Panc1 (cell line): ENCODE data around the gene PSMB2.

Experiments
- POLR2AphosphoS5 ChIP-seq: IDR thresholded peaks from 2 replicates; pipeline ENCODE4 v1.6.1; 2012; ENCODE audit warnings: mild to moderate bottlenecking, low read depth, low read length, moderate library complexity
- SIN3A ChIP-seq: IDR thresholded peaks from 2 replicates; pipeline ENCODE4 v1.6.1; 2012; ENCODE audit warnings: low read depth, mild to moderate bottlenecking, low read length, moderate library complexity, borderline replicate concordance; ENCODE audit not compliant: insufficient read depth
- TF ChIP-seq, protein P1 (sequence below): fragments of 450-650 bp; IDR thresholded peaks from 2 replicates; pipeline ENCODE4 v1.5.1; 2017; ENCODE audit warnings: mild to moderate bottlenecking

DNA sequence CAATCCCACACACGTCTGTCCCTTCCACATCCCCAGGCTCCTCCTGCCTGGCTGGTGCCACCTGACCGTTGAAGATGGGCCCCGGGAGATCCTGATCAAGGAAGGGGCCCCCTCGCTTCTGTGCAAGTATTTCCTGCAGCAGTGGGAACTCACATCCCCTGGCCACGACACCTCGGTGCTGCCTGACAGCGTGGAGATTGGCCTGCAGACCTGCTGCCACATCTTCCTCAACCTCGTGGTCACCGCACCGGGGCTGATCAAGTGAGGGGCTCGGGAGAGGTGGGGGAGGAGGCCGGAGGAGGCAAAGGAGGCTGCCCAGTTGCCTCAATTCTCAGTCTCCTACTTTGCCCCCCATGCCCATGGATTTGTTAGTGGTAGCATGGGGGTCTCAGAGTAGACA lies 78.2 kb downstream of the PSMB2 start:
- TF ChIP-seq POLR2AphosphoS5 (no peak), SIN3A (no peak)
- TF ChIP-seq, protein P1, sequence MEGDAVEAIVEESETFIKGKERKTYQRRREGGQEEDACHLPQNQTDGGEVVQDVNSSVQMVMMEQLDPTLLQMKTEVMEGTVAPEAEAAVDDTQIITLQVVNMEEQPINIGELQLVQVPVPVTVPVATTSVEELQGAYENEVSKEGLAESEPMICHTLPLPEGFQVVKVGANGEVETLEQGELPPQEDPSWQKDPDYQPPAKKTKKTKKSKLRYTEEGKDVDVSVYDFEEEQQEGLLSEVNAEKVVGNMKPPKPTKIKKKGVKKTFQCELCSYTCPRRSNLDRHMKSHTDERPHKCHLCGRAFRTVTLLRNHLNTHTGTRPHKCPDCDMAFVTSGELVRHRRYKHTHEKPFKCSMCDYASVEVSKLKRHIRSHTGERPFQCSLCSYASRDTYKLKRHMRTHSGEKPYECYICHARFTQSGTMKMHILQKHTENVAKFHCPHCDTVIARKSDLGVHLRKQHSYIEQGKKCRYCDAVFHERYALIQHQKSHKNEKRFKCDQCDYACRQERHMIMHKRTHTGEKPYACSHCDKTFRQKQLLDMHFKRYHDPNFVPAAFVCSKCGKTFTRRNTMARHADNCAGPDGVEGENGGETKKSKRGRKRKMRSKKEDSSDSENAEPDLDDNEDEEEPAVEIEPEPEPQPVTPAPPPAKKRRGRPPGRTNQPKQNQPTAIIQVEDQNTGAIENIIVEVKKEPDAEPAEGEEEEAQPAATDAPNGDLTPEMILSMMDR, result no peak
